ENCODE data around the gene CHERP.
A peak's percentile ranks its signal among the peaks of the same experiment; 100 is the strongest.

CHERP gene

GRCh38 chr19:16542910-16543472 is 754 bp upstream of the CHERP start:
- no peak for DNase-seq (ENCODE audit: low spot score)

DNA sequence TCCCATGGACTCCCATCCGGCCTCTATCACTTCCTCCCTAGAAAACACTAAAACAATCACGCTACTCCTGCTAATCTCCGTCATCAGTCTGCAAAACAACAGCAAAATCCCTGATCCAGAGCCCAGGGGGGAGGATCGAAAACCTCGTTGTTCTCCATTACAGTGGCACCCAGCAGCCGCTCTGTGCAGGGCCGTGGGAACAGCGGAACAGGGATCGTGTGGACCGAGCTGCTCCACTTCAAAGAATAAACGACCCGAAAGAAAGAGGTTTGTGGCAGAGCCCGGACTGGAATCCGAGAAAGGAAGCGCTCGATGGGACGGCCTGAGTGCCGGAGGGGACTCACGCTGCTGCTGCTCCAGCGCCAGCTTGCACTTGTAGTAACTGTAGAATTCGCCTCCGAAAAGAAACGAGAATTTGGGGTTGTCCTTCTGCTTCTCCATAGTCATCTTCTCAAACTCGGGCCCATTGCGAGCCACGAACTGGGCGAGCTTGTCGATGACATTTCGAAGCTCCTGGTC is 652 bp downstream of the CHERP start:
- no peak for DNase-seq (ENCODE audit: low spot score)

- DNase-seq (ENCODE audit: low spot score): no peak
Measured at GRCh38 chr19:16540948-16541347, 1.3 kb downstream of the CHERP start.

DNA sequence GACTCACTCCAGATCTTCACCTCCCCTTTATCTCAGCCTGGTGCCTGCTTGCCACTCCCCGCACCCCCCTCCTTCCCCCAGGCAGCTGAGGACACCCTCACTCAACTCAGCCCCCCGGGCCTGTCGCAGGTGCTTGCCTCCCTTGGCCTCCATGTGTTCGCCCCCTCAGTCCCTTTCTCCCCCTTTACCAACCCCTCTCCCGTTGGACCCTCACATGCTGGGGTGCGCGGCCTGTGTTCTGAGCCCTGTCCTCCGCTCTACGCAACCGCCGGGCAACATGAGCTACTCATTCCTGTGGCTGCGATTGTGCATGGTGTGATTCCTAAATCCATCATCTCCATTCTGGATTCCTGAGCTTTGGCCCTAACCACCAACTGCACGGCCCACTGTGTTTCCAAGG is 5.1 kb downstream of the CHERP start:
- DNase-seq (ENCODE audit: low spot score): no peak

- DNase-seq (ENCODE audit: low spot score): no peak
Measured at GRCh38 chr19:16536130-16536529, 6.1 kb downstream of the CHERP start.

DNA sequence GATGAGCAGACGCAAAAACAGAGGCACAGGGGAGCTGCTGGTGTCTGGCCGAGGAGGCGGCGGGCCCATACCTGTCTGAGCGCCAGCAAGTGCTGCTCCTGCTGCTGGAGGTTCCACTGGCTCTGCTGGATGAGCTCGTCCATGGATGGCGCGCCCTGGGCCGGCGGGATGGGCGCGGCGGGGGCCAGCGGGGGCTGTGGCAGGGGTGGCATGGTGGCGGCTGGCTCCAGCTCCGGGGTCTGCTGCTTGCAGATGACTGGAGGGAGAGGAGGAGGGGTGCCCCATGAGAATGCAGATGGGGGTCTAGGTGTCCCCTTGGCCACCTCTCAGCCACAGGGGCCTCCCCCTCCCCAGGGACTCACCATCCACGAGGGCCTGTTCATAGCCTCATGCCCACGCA is 6.9 kb downstream of the CHERP start:
- no peak for DNase-seq (ENCODE audit: low spot score)

DNA sequence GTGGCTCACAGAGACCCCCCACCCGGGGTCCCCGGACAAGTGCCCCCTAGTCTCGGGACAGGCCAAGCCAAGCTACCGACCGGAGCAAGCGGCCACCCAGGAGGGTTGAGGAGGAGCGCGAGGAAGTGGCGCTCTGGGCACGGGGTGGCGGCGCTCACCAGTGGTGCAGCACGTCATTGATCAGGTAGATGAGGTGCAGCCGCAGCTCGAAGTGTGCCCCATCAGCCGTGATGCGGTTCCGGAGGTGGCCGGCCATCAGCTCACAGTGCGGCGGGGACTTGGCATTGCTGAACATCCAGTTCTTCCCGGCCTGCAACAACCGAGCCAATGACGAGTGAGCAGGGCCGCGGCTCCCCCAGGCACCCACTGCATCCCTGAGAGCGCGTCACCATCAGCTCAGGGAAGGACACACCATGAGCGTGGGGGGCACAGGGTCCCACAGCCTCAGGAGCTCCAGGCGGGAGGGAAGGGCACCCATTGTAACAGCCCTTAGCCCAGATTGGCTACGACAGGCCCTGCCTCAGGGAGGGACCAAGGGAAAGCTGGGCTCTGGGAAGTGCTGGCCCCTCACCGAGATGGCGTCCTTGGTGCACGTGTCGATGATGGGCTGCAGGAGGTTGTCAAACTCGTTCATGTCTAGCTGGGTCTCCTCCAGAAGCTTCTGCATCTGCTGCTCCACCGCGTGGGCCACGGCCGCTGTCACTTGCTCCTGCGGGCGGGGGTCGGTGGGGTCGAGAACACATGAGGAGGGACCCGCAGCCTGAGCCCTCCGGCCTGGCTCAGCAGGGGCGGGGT is 9.6 kb downstream of the CHERP start:
- DNase-seq (ENCODE audit: low spot score): no peak

GRCh38 chr19:16531380-16531669 is 10.9 kb downstream of the CHERP start:
- no peak for DNase-seq (ENCODE audit: low spot score)

GRCh38 chr19:16530540-16531379 is 11.5 kb downstream of the CHERP start:
- no peak for DNase-seq (ENCODE audit: low spot score)

DNA sequence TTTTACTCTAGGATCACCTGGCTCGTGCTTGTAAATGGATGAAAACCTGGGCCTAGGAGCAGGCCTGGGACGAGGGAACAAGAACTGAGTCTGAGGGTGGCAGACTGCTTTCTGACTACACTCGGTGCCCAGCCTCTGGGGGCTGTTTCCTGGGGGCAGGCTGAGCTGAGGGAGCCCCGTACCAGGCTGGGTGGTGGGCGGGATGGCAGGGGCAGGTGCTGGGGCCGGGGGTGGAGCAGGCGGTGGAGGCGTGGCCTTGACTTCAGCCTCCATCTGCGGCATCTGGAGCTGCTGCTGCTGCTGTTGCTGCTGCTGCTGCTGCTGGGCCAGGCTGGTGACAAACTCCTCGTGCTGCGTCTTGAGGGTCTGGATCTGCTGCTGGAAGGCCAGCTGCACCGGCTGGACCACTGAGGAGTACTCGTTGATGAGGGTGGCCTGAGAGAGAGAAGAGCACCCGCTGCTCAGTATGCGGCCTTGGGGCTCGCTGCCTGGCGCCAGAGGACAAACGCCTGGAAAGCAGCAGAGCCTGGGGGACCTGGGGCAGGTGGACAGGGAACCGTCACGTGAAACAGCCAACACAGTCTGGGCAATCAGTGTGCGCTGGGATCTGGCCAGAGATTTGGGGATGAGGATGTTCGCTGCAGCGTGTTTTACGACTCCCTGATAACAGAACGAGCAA is 12.6 kb downstream of the CHERP start:
- no peak for DNase-seq (ENCODE audit: low spot score)

- peak; percentile 36 for DNase-seq (ENCODE audit: low spot score)
Measured at GRCh38 chr19:16527971-16528521, 14.2 kb downstream of the CHERP start.

DNA sequence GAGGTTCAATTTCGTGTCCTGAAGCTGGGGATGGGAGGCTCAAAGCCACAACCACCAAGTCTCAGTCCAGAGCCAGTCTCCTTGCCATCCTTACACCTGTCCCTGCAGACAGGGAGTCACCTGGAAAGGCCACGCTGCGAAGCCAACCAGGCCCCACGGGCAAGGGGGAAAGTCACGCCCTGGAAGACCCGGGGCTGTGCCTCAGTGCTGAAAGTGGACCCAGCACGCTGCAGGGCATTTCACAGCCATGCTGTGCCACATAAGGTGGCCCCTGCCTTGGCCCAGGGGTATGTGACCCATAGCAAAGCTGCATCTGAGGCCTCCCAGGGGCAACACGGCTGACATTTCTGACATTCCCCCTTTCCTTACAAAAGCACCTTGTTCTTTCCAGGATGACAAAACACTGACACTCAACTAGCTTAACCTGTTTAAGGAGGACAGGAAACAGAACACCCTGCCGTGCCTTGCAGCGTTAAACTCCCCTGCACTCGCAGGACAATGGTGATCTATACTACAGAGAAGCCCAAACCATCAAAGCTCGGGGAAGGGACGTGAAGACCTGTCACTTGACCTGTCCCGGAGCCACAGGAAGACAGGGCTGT is 14.8 kb downstream of the CHERP start:
- DNase-seq (ENCODE audit: low spot score): no peak

- DNase-seq (ENCODE audit: low spot score): no peak
Measured at GRCh38 chr19:16525751-16526481, 16.3 kb downstream of the CHERP start.

DNA sequence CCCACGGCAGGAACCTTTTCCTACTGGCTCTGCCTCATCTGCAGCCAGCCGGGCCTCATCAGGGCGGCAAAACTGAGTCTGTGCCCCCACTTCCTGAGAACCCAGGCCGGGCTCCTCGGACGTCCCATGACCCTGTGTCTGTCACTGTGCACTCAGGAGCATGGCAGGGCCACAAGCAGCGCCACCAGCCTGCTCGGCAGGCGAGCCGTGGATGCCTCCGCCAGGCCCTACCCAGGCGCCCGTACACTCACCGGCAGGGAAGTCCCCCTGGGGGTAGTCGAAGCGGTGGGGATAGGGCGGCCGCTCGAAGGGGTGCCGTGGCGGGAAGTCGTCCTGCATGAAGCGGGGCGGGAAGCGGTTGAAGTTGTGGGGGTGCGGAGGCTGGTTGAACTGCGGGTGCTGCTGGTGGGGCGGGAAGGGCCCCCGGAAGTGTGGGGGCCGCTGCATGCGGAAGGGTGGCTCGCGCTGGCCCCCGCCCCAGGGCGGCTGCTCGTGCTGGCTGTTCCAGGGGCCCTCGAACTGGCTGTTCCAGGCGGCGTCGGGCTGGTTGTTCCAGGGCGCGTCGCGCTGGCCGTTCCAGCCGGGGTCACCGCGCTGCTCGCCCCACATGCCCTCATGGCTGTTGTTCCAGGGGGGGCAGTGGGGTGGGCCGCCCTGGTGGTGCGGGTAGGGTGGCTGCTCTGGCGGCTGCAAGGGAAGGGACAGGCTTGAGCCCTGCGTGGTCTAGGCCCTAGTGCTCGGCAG is 17.1 kb downstream of the CHERP start:
- no peak for DNase-seq (ENCODE audit: low spot score)

DNA sequence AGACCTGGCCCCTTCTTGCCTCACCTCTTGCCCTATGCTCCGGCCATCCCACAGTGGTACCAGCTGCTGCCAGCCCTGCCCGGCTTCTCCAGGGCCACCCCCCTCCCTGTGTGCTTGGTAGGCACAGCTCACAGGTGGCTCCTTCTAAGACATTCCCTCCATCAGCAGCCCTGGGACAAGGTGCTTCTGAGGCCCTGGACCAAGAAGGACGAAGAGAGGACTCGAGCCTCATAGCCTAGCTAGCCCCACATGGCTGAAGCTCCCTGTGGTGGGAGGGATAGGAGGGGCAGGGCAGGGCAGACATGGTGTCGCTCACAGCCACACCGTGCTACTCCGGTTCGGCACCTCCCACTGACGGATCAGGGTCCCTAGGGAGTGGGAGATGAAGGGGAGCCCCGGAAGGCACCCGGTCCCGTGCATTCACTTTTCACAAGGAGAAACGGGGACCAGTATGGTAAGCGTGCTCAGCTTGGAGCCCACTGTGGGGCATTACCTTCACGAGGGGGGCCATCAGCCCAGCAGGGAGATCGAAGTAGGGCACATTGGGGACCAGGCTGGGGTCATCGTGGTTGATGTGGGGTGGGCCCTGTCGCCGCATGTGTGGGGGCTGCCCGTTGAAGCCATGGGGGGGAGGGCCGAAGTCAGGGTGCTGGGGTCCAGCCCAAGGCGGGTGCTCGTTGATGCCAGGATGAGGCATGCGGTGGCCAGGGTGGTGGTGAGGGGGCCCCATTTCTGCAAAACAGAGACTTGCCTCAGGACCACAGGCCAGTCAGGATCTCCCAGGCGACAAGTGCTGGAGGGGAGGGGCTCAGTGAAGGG is 19.5 kb downstream of the CHERP start:
- DNase-seq (ENCODE audit: low spot score): no peak

DNA sequence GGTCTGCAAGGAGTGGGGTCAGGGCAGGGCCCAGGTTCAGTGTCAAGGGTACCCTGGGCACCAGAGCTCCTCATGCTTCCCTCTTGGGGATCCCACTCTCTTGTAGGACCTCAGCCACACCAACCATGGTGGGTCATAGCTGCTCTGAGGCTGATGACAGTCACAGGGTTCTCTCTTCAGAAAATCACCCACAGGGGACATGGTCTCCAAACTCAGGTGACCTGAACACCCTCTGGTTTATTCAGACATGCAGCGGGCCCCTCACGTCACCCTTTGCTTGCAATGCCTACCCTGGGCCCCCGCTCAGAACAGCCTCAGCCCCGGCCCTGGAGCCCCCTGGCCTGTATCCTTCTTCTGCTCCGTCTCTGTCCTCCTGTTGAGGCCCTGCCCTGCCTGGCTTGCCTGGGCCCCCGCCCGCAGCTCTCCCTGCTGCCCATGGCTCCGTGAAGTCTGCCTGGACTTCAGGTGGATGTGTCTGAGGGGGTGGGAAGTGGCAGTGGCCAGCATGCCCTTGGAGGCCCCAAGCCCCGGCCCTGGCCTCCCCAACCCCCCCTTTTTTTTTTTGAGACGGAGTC is 20.4 kb downstream of the CHERP start:
- no peak for DNase-seq (ENCODE audit: low spot score)

GRCh38 chr19:16520986-16521624 is 21.1 kb downstream of the CHERP start:
- DNase-seq (ENCODE audit: low spot score): no peak

Measured in CD4-positive, alpha-beta T cell treated with Interleukin-6 at 100 ng/mL for 8 hours (primary cell).